Liver (tissue), 9 donors: ENCODE results near the gene EML4. TPM values are rescaled to one million over a fixed set of nuclear protein-coding genes. Genes with fewer than 3 reads are reported as not detected.
A peak's percentile ranks its signal among the peaks of the same experiment; 100 is the strongest.
"Not testable (repeated sequence)": the region's sequence is repeated elsewhere in the genome, so short reads cannot be mapped to it uniquely, and the experiment has no call there.

ENCODE experiments used
- DNase-seq: peaks from one replicate; pipeline ENCODE4 v3.0.0-alpha.2; 2017; ENCODE audit warnings: low spot score
- H3K27ac ChIP-seq, 2 donors: one replicate each; pipeline ENCODE4 v1.7.0; 2013; ENCODE audit warnings: inconsistent platforms in 2 of 2, low read length in 2 of 2, control low read depth in 1 of 2, low read depth in 1 of 2, mild to moderate bottlenecking in 1 of 2
- H3K27me3 ChIP-seq, 4 donors: one replicate each; pipeline versions ENCODE4 v1.6.1 to v1.7.0; 2013; ENCODE audit warnings: low read length in 3 of 4, inconsistent platforms in 1 of 4, mild to moderate bottlenecking in 1 of 4, moderate library complexity in 1 of 4; ENCODE audit not compliant: control insufficient read depth in 4 of 4, insufficient read depth in 4 of 4
- H3K36me3 ChIP-seq, 4 donors: one replicate each; pipeline versions ENCODE4 v1.6.1 to v1.7.0; 2013; ENCODE audit warnings: low read length in 3 of 4, mild to moderate bottlenecking in 3 of 4, low read depth in 1 of 4, moderate library complexity in 1 of 4; ENCODE audit not compliant: control insufficient read depth in 4 of 4, insufficient read depth in 3 of 4
- H3K4me1 ChIP-seq, 4 donors: one replicate each; pipeline versions ENCODE4 v1.6.1 to v1.7.0; 2013; ENCODE audit warnings: low read length in 3 of 4, mild to moderate bottlenecking in 3 of 4, moderate library complexity in 1 of 4; ENCODE audit not compliant: control insufficient read depth in 4 of 4, insufficient read depth in 4 of 4
- H3K4me3 ChIP-seq, 3 donors: one replicate each; pipeline versions ENCODE4 v1.6.1 to v1.7.0; 2013; ENCODE audit warnings: low read length in 3 of 3, control low read depth in 1 of 3, low read depth in 1 of 3, mild to moderate bottlenecking in 1 of 3
- H3K9ac ChIP-seq, 2 donors: one replicate each; pipeline ENCODE4 v1.7.0; 2013; ENCODE audit warnings: low read length in 2 of 2, mild to moderate bottlenecking in 2 of 2, moderate library complexity in 2 of 2, control low read depth in 1 of 2, low read depth in 1 of 2
- H3K9me3 ChIP-seq, 4 donors: one replicate each; pipeline versions ENCODE4 v1.6.1 to v1.7.0; 2013; ENCODE audit warnings: low read length in 3 of 4; ENCODE audit not compliant: control insufficient read depth in 4 of 4
- EGR1 ChIP-seq, 2 donors: IDR thresholded peaks; 2 replicates each; pipeline ENCODE4 v1.6.1; 2016 to 2018; ENCODE audit warnings: antibody characterized with exemption in 2 of 2, low read depth in 2 of 2
- FOXA1 ChIP-seq: IDR thresholded peaks from 2 replicates; pipeline ENCODE4 v1.6.1; 2016; ENCODE audit warnings: antibody characterized with exemption
- FOXA2 ChIP-seq: IDR thresholded peaks from 2 replicates; pipeline ENCODE4 v1.6.1; 2016; ENCODE audit warnings: antibody characterized with exemption
- GABPA ChIP-seq, 2 donors: IDR thresholded peaks in 1 of 2; conservative IDR thresholded peaks in 1 of 2; 2 replicates each; pipeline ENCODE4 v1.6.1; 2016; ENCODE audit warnings: antibody characterized with exemption in 2 of 2, mild to moderate bottlenecking in 1 of 2, moderate library complexity in 1 of 2
- HNF4G ChIP-seq: IDR thresholded peaks from 2 replicates; pipeline ENCODE4 v1.6.1; 2016; ENCODE audit warnings: antibody characterized with exemption
- JUND ChIP-seq, 2 donors: IDR thresholded peaks; 2 replicates each; pipeline ENCODE4 v1.6.1; 2016; ENCODE audit warnings: antibody characterized with exemption in 2 of 2
- NR2F2 ChIP-seq: IDR thresholded peaks from 2 replicates; pipeline ENCODE4 v1.6.1; 2016; ENCODE audit warnings: antibody characterized with exemption
- RAD21 ChIP-seq, 2 donors: IDR thresholded peaks; 2 replicates each; pipeline ENCODE4 v1.6.1; 2016; ENCODE audit warnings: antibody characterized with exemption in 2 of 2, mild to moderate bottlenecking in 2 of 2
- RXRA ChIP-seq, 2 donors: IDR thresholded peaks; 2 replicates each; pipeline ENCODE4 v1.6.1; 2017 to 2018; ENCODE audit warnings: antibody characterized with exemption in 2 of 2, mild to moderate bottlenecking in 1 of 2
- TAF1 ChIP-seq: conservative IDR thresholded peaks from 2 replicates; pipeline ENCODE4 v1.6.1; 2016; ENCODE audit warnings: antibody characterized with exemption, mild to moderate bottlenecking
- YY1 ChIP-seq: IDR thresholded peaks from 2 replicates; pipeline ENCODE4 v1.6.1; 2016; ENCODE audit warnings: antibody characterized with exemption, mild to moderate bottlenecking
- WGBS: extraction: QIAGEN DNeasy Blood & Tissue Kit; methylation state at CpG from one replicate; pipeline ENCODE4 v1.1.7; 2013; 5-methylcytosine and 5-hydroxymethylcytosine counted together
- polyA plus RNA-seq, 2 donors: library from polyadenylated mRNA; stranded (reverse) in 1 of 2; unstranded in 1 of 2; fragments of 200-250 nt in 1 of 2; fragments of >200 nt in 1 of 2; fragmentation: Nextera tagmentation in 1 of 2; extraction: Ambion mirVana in 1 of 2; gene quantifications; one replicate each; pipeline versions ENCODE4 v1.2.1 to v1.2.3, GENCODE V29; 2013 to 2015
- total RNA-seq, 2 donors: library from RNA; depleted of rRNA; stranded (reverse); fragments of >200 nt; gene quantifications; one replicate each; pipeline ENCODE4 v1.2.3, GENCODE V29; 2014
- TF ChIP-seq, protein P1 (sequence below): IDR thresholded peaks from 2 replicates; pipeline ENCODE4 v1.6.1; 2016; ENCODE audit warnings: antibody characterized with exemption
- TF ChIP-seq, protein P2 (sequence below): fragments of 150-350 bp; IDR thresholded peaks from 2 replicates; pipeline ENCODE4 v1.5.1; 2017; ENCODE audit warnings: improper control_type of control experiment, low read depth, low read length; ENCODE audit not compliant: missing input control
- TF ChIP-seq, protein P3 (sequence below): IDR thresholded peaks from 2 replicates; pipeline ENCODE4 v1.6.1; 2016; ENCODE audit warnings: antibody characterized with exemption
- TF ChIP-seq, protein P4 (sequence below): IDR thresholded peaks from 2 replicates; pipeline ENCODE4 v1.6.1; 2016; ENCODE audit warnings: antibody characterized with exemption, mild to moderate bottlenecking
- TF ChIP-seq, protein P5 (sequence below): IDR thresholded peaks from 2 replicates; pipeline ENCODE4 v1.6.1; 2016; ENCODE audit warnings: antibody characterized with exemption
- donor health status: healthy.
- donor health status: healthy.
- donor health status: healthy.
- donor health status: healthy.
- donor health status: healthy.

The EML4 gene
- total and polyA plus RNA-seq, 4 donors, result 12.8 to 49.6 (median 34.8) TPM

DNA sequence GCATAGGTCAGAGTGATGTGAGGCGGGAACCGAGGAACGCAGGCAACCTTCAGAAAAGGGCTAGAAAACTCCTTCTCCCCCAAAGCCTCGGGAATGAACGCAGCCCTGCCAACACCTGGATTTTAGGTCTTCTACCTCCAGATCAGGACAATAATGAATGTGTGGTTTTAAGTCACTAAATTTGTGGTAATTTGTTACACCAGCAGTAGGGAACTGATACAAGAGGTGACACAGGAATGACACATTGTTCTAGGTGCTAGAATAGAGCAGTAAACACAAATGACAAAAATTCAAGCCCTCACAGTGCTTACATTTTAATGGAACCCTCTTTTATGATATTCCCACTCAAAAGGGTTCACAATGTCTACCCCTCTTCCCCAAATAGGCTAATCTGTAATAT, 39.2 kb upstream of the EML4 start (continued):
- TF ChIP-seq, protein P1, sequence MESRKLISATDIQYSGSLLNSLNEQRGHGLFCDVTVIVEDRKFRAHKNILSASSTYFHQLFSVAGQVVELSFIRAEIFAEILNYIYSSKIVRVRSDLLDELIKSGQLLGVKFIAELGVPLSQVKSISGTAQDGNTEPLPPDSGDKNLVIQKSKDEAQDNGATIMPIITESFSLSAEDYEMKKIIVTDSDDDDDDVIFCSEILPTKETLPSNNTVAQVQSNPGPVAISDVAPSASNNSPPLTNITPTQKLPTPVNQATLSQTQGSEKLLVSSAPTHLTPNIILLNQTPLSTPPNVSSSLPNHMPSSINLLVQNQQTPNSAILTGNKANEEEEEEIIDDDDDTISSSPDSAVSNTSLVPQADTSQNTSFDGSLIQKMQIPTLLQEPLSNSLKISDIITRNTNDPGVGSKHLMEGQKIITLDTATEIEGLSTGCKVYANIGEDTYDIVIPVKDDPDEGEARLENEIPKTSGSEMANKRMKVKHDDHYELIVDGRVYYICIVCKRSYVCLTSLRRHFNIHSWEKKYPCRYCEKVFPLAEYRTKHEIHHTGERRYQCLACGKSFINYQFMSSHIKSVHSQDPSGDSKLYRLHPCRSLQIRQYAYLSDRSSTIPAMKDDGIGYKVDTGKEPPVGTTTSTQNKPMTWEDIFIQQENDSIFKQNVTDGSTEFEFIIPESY, result no peak
- TF ChIP-seq FOXA2, result no peak
- no peak for TF ChIP-seq JUND (IDR thresholded peaks at IDR 0.05)
- TF ChIP-seq NR2F2, result no peak
- TF ChIP-seq, protein P2, sequence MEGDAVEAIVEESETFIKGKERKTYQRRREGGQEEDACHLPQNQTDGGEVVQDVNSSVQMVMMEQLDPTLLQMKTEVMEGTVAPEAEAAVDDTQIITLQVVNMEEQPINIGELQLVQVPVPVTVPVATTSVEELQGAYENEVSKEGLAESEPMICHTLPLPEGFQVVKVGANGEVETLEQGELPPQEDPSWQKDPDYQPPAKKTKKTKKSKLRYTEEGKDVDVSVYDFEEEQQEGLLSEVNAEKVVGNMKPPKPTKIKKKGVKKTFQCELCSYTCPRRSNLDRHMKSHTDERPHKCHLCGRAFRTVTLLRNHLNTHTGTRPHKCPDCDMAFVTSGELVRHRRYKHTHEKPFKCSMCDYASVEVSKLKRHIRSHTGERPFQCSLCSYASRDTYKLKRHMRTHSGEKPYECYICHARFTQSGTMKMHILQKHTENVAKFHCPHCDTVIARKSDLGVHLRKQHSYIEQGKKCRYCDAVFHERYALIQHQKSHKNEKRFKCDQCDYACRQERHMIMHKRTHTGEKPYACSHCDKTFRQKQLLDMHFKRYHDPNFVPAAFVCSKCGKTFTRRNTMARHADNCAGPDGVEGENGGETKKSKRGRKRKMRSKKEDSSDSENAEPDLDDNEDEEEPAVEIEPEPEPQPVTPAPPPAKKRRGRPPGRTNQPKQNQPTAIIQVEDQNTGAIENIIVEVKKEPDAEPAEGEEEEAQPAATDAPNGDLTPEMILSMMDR, result no peak
- no peak for TF ChIP-seq FOXA1

DNA sequence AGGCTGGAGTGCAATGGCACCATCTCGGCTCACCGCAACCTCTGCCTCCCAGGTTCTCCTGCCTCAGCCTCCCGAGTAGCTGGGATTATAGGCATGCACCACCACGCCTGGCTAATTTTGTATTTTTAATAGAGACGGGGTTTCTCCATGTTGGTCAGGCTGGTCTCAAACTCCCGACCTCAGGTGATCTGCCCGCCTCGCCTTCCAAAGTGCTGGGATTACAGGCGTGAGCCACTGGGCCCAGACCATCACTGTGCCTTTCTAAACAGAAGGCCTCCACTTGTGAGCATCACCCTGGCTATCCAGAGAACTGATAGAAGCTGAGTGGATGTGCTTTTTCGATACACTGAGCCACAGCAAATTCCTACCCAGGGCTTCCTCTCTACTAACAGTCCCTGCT, 38.3 kb upstream of the EML4 start:
- H3K9ac ChIP-seq, H3K4me3 ChIP-seq, H3K9me3 ChIP-seq, H3K27me3 ChIP-seq, H3K36me3 ChIP-seq, DNase-seq, H3K27ac ChIP-seq: not testable (repeated sequence)
- peaks cover 0 to 17% (median 4%) of the 10 kb centered on the region in 4 donors for H3K4me1 ChIP-seq
- 97% methylated on average over 10 of the region's 10 CpGs for WGBS

DNA sequence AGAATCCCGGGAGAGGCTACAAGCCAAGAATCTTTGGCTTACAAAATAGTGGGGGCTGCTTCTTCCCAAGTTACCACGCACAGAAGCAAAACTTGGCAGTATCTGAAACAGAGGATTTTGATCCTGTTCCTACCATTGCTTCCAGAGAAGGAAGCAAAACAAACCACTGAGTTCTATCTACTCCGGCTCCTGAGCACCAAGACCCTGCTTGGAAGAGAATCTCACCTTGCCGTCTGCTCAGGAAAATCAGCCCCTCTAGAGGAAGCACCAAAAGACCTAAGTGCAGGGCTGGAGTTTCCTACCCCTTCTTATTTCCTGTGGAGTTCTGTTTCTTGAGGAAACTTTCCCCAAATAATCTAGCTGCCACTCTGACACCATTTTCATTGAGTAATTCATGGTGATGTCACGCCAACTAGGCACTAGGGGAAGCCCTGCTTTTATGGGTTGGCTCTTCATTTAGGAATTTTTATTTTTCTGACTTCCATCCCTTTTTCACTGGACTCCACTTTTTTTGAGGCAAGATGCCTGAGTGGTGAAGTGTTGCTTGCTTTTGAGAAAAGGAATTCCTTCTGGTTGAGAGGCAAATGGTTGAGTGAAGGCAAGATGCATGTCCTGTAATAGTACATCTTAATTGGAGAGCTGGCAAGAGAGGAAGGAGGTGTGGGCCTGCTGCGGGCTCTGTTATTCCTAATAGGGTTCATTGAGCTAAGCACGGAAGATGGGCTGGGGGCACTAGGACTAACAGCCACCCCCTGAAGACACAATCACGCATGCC, 36.8 kb upstream of the EML4 start:
- Histone ChIP-seq H3K27me3 (no peaks in the 10 kb centered on the region), H3K4me1 (peaks cover 0 to 22% (median 8%) of the 10 kb centered on the region in 4 donors), H3K36me3 (no peaks in the 10 kb centered on the region), H3K9me3 (no peaks in the 10 kb centered on the region), H3K27ac (peak overlapping the region; percentile 94 to 97), H3K9ac (peak overlapping the region; percentile 53 to 73), H3K4me3 (no peak overlapping the region)
- no peak for DNase-seq
- no peak for TF ChIP-seq FOXA1
- TF ChIP-seq TAF1, result no peak
- TF ChIP-seq, protein P3, sequence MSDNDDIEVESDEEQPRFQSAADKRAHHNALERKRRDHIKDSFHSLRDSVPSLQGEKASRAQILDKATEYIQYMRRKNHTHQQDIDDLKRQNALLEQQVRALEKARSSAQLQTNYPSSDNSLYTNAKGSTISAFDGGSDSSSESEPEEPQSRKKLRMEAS, result no peak
- no peak for TF ChIP-seq EGR1 (IDR thresholded peaks at IDR 0.05; ENCODE audit: low read depth in 2 of 2)
- no peak for TF ChIP-seq YY1
- WGBS, result 70% methylated on average over 8 of the region's 8 CpGs

DNA sequence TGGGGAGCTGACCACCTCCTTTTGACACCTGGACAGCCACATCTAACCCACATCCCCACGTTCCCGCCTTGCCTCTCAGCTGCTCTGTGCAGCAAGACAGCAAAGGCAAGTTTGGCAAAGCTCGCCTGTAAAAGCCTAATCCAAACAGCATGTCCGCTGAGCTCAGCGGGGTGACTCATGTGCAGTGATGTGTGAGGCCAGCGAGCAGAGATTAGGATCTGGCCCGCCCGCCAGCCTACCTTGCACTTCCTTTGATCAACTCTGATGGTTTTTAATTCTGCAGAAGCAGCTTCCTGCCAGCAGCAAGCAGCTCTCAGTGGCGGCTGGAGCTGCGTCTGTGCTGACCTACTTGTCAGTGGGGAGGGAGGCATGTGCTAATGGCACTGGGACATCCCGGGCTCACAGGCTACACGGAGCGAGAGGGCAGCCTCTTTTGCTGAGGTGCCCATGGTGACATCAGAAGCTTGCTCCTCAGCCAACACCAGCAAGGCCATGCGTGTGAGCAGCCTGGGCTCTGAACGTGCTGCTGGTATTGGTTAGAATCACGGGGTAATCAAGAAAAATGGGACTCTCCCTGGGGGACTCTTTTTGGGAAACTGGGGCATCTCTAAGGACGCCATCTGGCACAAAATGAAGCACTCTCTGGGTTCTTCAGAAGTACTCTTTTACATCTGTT, 36.0 kb upstream of the EML4 start:
- H3K4me3 ChIP-seq, result peak overlapping the region in 2 of 3 donors; percentile 9 to 16
- WGBS, result 7% methylated on average over 17 of the region's 17 CpGs
- H3K9ac ChIP-seq, result peak overlapping the region; percentile 53 to 73
- no peaks in the 10 kb centered on the region for H3K36me3 ChIP-seq
- DNase-seq, result no peak
- peak overlapping the region; percentile 94 to 97 for H3K27ac ChIP-seq
- no peaks in the 10 kb centered on the region for H3K9me3 ChIP-seq
- H3K27me3 ChIP-seq, result no peaks in the 10 kb centered on the region
- peaks cover 0 to 17% (median 8%) of the 10 kb centered on the region in 4 donors for H3K4me1 ChIP-seq
- TF ChIP-seq NR2F2 (peak; percentile 17), RXRA (IDR thresholded peaks at IDR 0.05) (peak; percentile 35 to 74), EGR1 (IDR thresholded peaks at IDR 0.05; ENCODE audit: low read depth in 2 of 2) (no peak), RAD21 (IDR thresholded peaks at IDR 0.05) (peak; percentile 55 to 62), YY1 (peak; percentile 95), FOXA1 (no peak), FOXA2 (no peak), HNF4G (no peak), GABPA (IDR thresholded peaks at IDR 0.05 in 1 of 2, conservative IDR thresholded peaks at IDR 0.05 in 1 of 2) (peak in 1 of 2 donors; percentile 71)
- TF ChIP-seq, protein P4, sequence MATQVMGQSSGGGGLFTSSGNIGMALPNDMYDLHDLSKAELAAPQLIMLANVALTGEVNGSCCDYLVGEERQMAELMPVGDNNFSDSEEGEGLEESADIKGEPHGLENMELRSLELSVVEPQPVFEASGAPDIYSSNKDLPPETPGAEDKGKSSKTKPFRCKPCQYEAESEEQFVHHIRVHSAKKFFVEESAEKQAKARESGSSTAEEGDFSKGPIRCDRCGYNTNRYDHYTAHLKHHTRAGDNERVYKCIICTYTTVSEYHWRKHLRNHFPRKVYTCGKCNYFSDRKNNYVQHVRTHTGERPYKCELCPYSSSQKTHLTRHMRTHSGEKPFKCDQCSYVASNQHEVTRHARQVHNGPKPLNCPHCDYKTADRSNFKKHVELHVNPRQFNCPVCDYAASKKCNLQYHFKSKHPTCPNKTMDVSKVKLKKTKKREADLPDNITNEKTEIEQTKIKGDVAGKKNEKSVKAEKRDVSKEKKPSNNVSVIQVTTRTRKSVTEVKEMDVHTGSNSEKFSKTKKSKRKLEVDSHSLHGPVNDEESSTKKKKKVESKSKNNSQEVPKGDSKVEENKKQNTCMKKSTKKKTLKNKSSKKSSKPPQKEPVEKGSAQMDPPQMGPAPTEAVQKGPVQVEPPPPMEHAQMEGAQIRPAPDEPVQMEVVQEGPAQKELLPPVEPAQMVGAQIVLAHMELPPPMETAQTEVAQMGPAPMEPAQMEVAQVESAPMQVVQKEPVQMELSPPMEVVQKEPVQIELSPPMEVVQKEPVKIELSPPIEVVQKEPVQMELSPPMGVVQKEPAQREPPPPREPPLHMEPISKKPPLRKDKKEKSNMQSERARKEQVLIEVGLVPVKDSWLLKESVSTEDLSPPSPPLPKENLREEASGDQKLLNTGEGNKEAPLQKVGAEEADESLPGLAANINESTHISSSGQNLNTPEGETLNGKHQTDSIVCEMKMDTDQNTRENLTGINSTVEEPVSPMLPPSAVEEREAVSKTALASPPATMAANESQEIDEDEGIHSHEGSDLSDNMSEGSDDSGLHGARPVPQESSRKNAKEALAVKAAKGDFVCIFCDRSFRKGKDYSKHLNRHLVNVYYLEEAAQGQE, result peak; percentile 90
- TF ChIP-seq, protein P3, result peak; percentile 82
- TF ChIP-seq, protein P5, sequence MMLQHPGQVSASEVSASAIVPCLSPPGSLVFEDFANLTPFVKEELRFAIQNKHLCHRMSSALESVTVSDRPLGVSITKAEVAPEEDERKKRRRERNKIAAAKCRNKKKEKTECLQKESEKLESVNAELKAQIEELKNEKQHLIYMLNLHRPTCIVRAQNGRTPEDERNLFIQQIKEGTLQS, result peak; percentile 96
